ENCODE results near the gene CTLA4.

GRCh38 chr2:203886661-203887151 is 19.1 kb downstream of the CTLA4 start:
- TF ChIP-seq CTCF (conservative IDR thresholded peaks at IDR 0.05; ENCODE audit: low read depth in 2 of 2) (no peak), POLR2AphosphoS5 (IDR thresholded peaks at IDR 0.05; ENCODE audit: low read depth) (no peak), CREB1 (CRISPR knock-in tag; IDR thresholded peaks at IDR 0.05; ENCODE audit: low read depth) (no peak)
